Testis (tissue), 2 donors: ENCODE data around the gene SOX8.

Experiments used
- POLR2A ChIP-seq: fragments of 450-650 bp; IDR thresholded peaks from one replicate; pipeline ENCODE4 v1.6.1; 2017; ENCODE audit warnings: antibody characterized with exemption, mild to moderate bottlenecking, moderate library complexity
- TF ChIP-seq, protein P1 (sequence below), 3 experiments: fragments of 450-650 bp in 2 of 3; fragments of 200-600 bp in 1 of 3; sonication (generic) in 1 of 3; IDR thresholded peaks; one replicate each; pipeline ENCODE4 v1.5.1; 2016 to 2019; ENCODE audit warnings: antibody characterized with exemption in 3 of 3, mild to moderate bottlenecking in 2 of 3, moderate library complexity in 1 of 3

- TF ChIP-seq, protein P1, sequence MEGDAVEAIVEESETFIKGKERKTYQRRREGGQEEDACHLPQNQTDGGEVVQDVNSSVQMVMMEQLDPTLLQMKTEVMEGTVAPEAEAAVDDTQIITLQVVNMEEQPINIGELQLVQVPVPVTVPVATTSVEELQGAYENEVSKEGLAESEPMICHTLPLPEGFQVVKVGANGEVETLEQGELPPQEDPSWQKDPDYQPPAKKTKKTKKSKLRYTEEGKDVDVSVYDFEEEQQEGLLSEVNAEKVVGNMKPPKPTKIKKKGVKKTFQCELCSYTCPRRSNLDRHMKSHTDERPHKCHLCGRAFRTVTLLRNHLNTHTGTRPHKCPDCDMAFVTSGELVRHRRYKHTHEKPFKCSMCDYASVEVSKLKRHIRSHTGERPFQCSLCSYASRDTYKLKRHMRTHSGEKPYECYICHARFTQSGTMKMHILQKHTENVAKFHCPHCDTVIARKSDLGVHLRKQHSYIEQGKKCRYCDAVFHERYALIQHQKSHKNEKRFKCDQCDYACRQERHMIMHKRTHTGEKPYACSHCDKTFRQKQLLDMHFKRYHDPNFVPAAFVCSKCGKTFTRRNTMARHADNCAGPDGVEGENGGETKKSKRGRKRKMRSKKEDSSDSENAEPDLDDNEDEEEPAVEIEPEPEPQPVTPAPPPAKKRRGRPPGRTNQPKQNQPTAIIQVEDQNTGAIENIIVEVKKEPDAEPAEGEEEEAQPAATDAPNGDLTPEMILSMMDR (IDR thresholded peaks at IDR 0.05): no peak
- no peak for TF ChIP-seq POLR2A
Measured at GRCh38 chr16:1019231-1020090, 37.9 kb downstream of the SOX8 start.
